Measurements from ENCODE around the gene SLBP. TPM values are rescaled to one million over a fixed set of nuclear protein-coding genes. Genes with fewer than 3 reads are reported as not detected.

Gene SLBP
- total and polyA plus RNA-seq, 2 of the 8 experiments (the other 6 are each of a cell fraction or from before 2014, with no cell fraction given), result 44.1 to 49.0 TPM

- no peak for TF ChIP-seq NRF1 (IDR thresholded peaks at IDR 0.05; ENCODE audit: low read depth, low read length)
- peak in 2 of 3 experiments; percentile 82 to 98; a peak in 3 of 4 replicates for TF ChIP-seq CTCF (IDR thresholded peaks at IDR 0.05; ENCODE audit: control extremely low read depth in 1 of 3, insufficient read depth in 1 of 3, low read depth in 1 of 3, low read length in 3 of 3)
Observed at GRCh38 chr4:1726146-1726934, 14.2 kb upstream of the SLBP start (continued).

All from H1 (cell line).